CD4-positive, alpha-beta T cell treated with Interleukin-15 for 4 hours (primary cell): ENCODE measurements around the gene ITPR1.

Experiments used
- DNase-seq: peaks from one replicate; pipeline ENCODE4 v3.0.0-alpha.2; 2020; ENCODE audit warnings: low spot score

ITPR1 gene

DNA sequence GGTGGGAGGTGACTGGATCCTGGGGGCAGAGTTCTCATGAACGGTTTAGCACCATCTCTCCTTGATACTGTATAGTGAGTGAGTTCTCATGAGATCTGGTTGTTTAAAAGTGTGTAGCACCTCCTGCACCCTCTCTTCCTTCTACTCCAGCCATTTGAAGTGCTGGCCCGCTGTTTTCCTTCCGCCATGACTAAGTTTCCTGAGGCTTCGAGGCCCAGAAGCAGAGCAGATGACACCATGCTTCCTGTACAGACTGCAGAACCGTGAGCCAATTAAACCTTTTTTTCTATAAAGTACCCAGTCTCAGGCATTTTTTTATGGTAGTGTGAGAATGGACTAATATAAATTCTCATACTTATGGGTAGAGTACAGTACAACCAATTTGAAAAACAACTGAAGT is 362.5 kb downstream of the ITPR1 start:
- DNase-seq, result no peak

- no peak for DNase-seq
Observed at GRCh38 chr3:4856136-4856535, 363.0 kb downstream of the ITPR1 start.

DNA sequence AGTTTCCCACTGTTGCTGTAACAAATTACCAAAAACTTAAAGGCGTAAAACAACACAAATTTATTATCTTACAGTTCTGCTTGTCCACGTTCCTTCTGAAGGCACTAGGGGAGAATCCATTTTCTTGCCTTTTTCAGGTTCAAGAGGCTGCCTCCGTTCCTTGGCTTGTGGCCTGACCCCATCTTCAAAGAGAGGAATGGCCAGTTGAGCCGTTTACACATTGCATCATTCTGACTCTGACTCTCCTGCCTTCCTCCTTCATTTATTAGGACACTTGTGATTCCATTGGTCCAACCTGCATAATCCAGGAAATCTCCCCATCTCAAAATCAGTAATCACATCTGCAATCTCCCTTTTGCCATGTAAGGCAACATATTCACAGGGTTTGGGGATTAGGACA is 363.4 kb downstream of the ITPR1 start:
- no peak for DNase-seq

- no peak for DNase-seq
Observed at GRCh38 chr3:4856986-4857385, 363.8 kb downstream of the ITPR1 start.

- no peak for DNase-seq
Observed at GRCh38 chr3:4859788-4860187, 366.6 kb downstream of the ITPR1 start.

DNA sequence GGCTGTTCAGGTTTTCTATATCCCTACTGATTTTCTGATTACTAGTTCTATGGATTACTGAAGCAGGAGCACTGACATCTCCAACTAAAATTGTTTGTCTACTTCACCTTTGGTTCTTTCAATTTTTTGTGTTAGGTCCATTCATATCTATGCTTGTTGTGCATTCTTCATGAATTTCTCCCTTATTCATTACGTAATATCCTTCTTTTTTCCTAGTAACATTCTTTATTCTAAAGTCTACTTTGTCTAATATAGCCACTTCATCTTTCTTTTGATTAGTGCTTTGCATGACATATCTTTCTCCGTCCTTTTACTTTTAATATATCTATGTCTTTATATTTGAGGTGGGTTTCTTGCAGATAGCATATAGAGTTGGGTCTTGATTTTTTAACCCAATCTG is 369.8 kb downstream of the ITPR1 start:
- no peak for DNase-seq

- DNase-seq, result no peak
Observed at GRCh38 chr3:4864503-4864902, 371.4 kb downstream of the ITPR1 start.

GRCh38 chr3:4865714-4866113 is 372.6 kb downstream of the ITPR1 start:
- DNase-seq, result no peak

GRCh38 chr3:4866866-4867265 is 373.7 kb downstream of the ITPR1 start:
- DNase-seq, result peak; percentile 35

DNA sequence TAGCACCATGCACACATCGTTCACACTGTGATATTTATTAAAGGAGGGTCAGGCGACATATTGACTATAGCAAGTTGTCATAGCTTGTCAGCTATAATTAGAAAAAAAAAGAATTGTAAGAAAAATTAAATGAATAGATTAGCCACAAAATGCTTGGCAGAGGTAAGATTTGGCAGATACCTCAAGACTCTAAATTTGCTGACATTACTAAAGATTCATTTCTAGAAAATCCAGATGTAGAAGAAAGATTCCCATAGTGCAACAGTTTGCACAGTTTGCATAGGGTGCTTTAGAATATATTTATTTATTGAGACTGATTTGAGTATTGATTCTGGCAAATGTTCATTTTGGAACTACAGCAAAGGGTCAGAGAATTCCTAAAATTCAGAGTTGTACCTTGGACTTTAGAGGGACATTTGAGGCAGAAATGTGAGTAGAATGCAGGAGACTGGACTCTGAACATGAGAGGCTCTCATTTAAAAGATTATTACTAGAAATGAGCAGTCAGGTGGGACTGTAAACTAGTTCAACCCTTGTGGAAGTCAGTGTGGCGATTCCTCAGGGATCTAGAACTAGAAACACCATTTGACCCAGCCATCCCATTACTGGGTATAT is 384.1 kb downstream of the ITPR1 start:
- DNase-seq, result no peak

DNA sequence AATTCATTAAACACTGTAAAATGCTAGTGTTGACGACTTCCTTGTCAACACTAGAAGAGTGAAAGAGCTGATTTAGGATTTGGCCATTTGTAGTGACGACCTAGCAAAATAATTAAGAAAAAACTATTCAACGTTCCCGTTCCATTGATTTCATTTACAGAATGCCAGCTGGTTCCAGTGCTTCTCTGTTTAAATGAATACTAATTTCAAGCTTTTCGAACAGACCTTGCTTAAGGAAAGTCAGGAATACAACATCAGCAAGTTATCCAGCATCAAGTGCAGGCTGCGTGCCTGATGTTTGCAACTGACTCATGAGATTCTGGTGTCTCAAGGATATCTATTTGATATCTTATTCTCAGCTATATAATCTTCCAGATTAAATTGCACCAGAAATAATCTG is 387.7 kb downstream of the ITPR1 start:
- no peak for DNase-seq

- no peak for DNase-seq
Observed at GRCh38 chr3:4882548-4882947, 389.4 kb downstream of the ITPR1 start.

- DNase-seq, result no peak
Observed at GRCh38 chr3:4883011-4883410, 389.9 kb downstream of the ITPR1 start.

DNA sequence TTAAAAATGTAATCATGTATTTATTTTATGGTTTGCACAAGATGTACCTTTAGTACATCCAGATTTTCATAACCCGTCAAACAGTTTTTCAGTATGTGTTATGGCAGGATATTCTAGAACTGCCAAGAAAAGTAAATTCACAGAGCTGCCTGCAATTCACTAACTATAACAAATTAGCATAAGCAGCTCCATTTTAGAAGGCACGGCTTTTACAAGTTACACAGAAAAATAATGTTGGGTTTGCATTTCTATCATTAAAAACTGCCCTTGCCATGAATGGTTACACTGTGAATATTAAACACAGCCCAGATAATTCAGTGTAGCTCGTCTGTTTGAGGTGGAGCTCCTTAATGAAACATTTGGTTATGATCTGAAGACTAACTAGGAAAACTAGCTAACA is 391.7 kb downstream of the ITPR1 start:
- DNase-seq, result no peak

DNA sequence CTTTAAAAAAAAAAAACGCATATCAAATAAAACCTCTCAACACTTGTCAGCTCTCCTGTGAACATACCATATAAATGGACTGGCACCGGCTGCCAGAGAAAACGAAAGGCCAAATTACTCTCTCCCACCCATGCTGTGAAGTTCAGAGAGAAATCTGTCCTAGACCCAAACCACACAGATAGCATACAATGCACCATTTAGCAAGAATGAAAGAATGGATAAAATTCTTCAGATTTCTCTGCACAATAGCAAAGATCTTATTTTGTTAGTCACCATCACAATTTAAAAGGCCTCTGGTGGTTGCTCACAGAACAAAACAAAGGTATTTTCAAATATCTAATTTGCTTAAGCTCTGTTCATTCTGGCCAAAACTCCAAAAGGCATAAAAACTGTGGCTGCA is 392.2 kb downstream of the ITPR1 start:
- DNase-seq, result no peak

DNA sequence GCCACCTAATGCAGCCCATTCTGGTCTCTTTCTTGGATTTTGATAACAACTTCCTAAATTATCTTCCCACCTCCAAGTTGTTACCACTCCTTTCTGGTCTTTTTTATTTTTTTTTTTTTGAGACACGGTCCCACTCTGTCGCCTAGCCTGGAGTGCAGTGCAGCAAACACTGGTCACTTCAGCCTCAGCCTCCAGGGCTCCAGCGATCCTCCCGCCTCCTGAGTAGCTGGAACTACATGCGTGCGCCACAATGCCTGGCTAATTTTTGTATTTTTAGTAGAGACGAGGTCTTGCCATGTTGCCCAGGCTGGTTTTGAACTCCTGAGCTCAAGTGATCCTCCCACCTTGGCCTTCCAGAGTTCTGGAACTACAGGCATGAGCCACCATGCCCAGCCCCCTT is 393.3 kb downstream of the ITPR1 start:
- DNase-seq, result no peak

DNA sequence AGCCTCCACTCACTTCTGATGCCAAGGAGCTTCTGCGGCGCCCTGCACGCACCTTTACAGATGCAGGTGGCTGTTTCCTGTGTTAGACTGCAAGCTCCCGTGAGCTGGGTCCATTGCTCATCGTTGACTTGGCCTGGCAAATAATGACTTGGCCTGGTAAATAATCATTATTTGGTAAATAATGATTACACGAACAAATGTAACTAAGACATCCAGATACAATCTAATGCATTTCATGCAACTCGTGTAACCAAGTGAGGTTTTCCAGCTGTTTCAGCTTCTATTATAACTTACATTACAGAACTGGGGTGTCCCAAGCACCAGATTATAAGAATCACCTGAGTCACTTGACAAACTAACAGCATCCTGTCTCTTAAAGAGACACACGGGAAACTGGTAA is 394.0 kb downstream of the ITPR1 start:
- DNase-seq, result no peak

- DNase-seq, result peak; percentile 50
Observed at GRCh38 chr3:4888913-4889846, 396.0 kb downstream of the ITPR1 start.

GRCh38 chr3:4889896-4890295 is 396.7 kb downstream of the ITPR1 start:
- DNase-seq, result no peak

DNA sequence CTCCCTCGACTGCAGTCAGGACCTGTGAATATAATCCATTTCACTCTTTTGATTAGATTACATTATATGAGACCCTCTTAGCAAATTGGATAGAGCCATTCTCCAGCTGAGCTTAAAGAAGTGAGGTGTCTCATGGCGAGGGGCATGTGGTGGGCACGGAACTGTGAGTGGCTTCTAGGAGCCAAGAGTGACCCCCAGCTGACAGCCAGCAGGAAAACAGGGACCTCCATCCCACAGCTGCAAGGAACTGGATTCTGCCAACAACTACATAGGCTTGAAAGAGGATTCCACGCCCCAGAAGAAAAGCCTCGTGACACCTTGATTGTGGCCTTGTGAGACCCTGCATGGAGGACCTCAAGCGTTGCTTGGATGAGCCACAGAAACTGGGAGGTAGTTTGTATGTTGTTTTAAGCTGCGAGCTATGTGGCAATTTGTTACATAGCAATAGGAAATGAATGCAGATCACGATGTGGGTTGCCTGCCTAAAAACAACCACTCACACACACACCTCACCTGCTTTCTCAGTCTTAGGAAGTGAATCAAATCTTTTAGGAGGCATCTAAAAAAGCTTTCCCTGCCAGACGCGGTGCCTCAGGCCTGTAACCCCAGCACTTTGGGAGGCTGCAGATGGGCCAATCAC is 401.9 kb downstream of the ITPR1 start:
- no peak for DNase-seq

DNA sequence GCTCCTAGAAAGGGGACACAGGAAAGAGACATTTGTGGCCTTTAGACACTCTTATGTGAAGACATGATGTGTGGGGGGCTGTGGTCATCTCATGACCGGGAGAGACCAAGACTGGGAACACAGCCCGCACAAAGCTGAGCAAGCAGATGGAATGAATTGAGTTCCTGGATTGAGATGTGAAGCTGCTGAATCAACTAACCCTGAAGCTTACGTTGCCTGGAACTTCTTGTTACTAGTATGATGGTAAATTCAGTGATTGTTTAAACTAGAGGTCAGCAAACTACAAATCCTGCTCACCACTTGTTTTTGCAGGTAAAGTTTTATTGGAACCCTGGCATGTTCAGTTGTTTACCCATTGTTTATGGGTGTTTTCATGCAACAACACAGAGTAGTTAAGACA is 402.7 kb downstream of the ITPR1 start:
- no peak for DNase-seq
